ENCODE measurements around the gene UTF1.
"Not testable (repeated sequence)": the region's sequence is repeated elsewhere in the genome, so short reads cannot be mapped to it uniquely, and the experiment has no call there.

UTF1 gene

GRCh38 chr10:133227256-133227655 is 2.8 kb upstream of the UTF1 start:
- no peak for DNase-seq (ENCODE audit: low read depth)

GRCh38 chr10:133229265-133230043 is 563 bp upstream of the UTF1 start:
- no peak for DNase-seq (ENCODE audit: low read depth)

GRCh38 chr10:133230387-133231195 is 574 bp downstream of the UTF1 start:
- peak; percentile 9 for DNase-seq (ENCODE audit: low read depth)

GRCh38 chr10:133231244-133231945 is 1.4 kb downstream of the UTF1 start:
- no peak for DNase-seq (ENCODE audit: low read depth)

GRCh38 chr10:133231946-133232574 is 2.0 kb downstream of the UTF1 start:
- no peak for DNase-seq (ENCODE audit: low read depth)

- DNase-seq (ENCODE audit: low read depth): not testable (repeated sequence)
Measured at GRCh38 chr10:133234796-133235195, 4.8 kb downstream of the UTF1 start.

GRCh38 chr10:133235265-133235855 is 5.3 kb downstream of the UTF1 start:
- DNase-seq (ENCODE audit: low read depth): no peak

GRCh38 chr10:133235932-133236331 is 5.9 kb downstream of the UTF1 start:
- no peak for DNase-seq (ENCODE audit: low read depth)

GRCh38 chr10:133236401-133237240 is 6.6 kb downstream of the UTF1 start:
- DNase-seq (ENCODE audit: low read depth): no peak

- DNase-seq (ENCODE audit: low read depth): no peak
Measured at GRCh38 chr10:133237241-133237587, 7.2 kb downstream of the UTF1 start.

- DNase-seq (ENCODE audit: low read depth): no peak
Measured at GRCh38 chr10:133237588-133238465, 7.8 kb downstream of the UTF1 start, which contains the start of gene VENTX. Gene VENTX (plus strand): TSS chr10:133237855. CDS start chr10:133237915, 60 bp downstream.

GRCh38 chr10:133238466-133238804 is 8.4 kb downstream of the UTF1 start:
- no peak for DNase-seq (ENCODE audit: low read depth)

- no peak for DNase-seq (ENCODE audit: low read depth)
Measured at GRCh38 chr10:133239990-133240389, 10.0 kb downstream of the UTF1 start.

- DNase-seq (ENCODE audit: low read depth): no peak
Measured at GRCh38 chr10:133241501-133242205, 11.6 kb downstream of the UTF1 start.

GRCh38 chr10:133242611-133243356 is 12.8 kb downstream of the UTF1 start:
- DNase-seq (ENCODE audit: low read depth): no peak

- DNase-seq (ENCODE audit: low read depth): no peak
Measured at GRCh38 chr10:133243593-133243992, 13.6 kb downstream of the UTF1 start.

- DNase-seq (ENCODE audit: low read depth): no peak
Measured at GRCh38 chr10:133245439-133246235, 15.6 kb downstream of the UTF1 start.

- DNase-seq (ENCODE audit: low read depth): no peak
Measured at GRCh38 chr10:133246236-133246626, 16.2 kb downstream of the UTF1 start.
